Stimulated activated effector memory CD8-positive, alpha-beta T cell treated with anti-CD3 and anti-CD28 coated beads, Interleukin-12 subunit alpha, Interleukin-12 subunit beta, amount 100 ng/mL, for 72 hours (primary cell): ENCODE measurements around the gene RIC3.
A peak's percentile ranks its signal among the peaks of the same experiment; 100 is the strongest.
"Not testable (repeated sequence)": the region's sequence is repeated elsewhere in the genome, so short reads cannot be mapped to it uniquely, and the experiment has no call there.

Experiments
- ATAC-seq: fragments of 150-1000 bp; cut with Tn5 transposase; 2 replicates; pipeline ENCODE4 v1.10.0; 2021
- DNase-seq, 2 donors: peaks; one replicate each; pipeline ENCODE4 v3.0.0; 2021 to 2022; ENCODE audit warnings: low spot score in 2 of 2
- H3K27ac Mint-ChIP-seq: one replicate; pipeline ENCODE4 v1.8.0; 2022; ENCODE audit warnings: mild to moderate bottlenecking, mixed read lengths
- H3K36me3 Mint-ChIP-seq: one replicate; pipeline ENCODE4 v1.8.0; 2022; ENCODE audit warnings: mild to moderate bottlenecking, mixed read lengths
- H3K4me1 Mint-ChIP-seq: one replicate; pipeline ENCODE4 v1.8.0; 2022; ENCODE audit warnings: mixed read lengths
- H3K4me3 Mint-ChIP-seq: one replicate; pipeline ENCODE4 v1.8.0; 2022; ENCODE audit warnings: mild to moderate bottlenecking, mixed read lengths
- H3K9me3 Mint-ChIP-seq: one replicate; pipeline ENCODE4 v1.8.0; 2022; ENCODE audit warnings: mixed read lengths

The RIC3 gene

DNA sequence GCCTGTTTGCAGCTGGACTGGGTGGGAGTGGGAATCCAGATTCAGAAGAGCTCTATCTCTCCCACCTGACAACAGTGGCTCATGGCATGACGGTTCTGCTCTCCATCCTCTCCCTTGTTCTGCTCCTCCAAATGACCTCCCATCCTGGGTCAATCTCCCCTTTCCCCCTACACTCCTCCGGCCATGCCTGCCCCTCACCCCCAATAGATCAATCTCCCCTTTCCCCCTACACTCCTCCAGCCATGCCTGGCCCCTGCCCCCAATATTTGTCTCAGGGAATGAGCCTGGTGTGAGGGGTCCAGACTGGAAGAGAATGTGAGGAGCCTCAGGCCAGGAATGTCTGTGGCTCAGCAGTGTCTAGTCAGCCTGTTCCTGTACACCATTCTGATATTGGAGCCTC is 30.9 kb upstream of the RIC3 start:
- Mint-ChIP-seq H3K36me3 (no peaks in the 10 kb centered on the region), H3K9me3 (no peaks in the 10 kb centered on the region), H3K4me3 (no peak overlapping the region), H3K27ac (no peak overlapping the region), H3K4me1 (no peaks in the 10 kb centered on the region)
- DNase-seq = no peak
- no peak for ATAC-seq

DNA sequence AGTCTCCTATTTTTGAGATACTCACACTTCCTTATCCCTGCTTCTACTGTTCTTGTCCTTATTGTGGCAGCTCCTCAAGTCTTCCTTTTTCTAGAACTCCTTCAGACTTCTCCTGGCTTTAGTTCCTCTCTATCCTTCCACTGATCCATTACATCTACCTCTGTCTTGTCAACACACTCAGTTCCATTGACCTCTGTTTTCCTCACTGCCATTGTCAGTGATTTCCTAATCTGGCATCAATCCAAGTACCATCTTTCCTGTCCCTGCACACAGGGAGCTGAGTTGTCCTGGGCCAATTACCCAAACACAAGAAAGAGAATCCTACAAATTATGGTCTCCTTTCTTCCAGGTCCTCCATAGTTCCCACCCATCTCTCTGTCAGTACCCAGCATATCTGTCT is 27.9 kb upstream of the RIC3 start:
- DNase-seq = no peak
- no peak overlapping the region for H3K4me3 Mint-ChIP-seq
- no peaks in the 10 kb centered on the region for H3K9me3 Mint-ChIP-seq
- H3K36me3 Mint-ChIP-seq = no peaks in the 10 kb centered on the region
- no peak overlapping the region for H3K27ac Mint-ChIP-seq
- no peaks in the 10 kb centered on the region for H3K4me1 Mint-ChIP-seq
- ATAC-seq = no peak

DNA sequence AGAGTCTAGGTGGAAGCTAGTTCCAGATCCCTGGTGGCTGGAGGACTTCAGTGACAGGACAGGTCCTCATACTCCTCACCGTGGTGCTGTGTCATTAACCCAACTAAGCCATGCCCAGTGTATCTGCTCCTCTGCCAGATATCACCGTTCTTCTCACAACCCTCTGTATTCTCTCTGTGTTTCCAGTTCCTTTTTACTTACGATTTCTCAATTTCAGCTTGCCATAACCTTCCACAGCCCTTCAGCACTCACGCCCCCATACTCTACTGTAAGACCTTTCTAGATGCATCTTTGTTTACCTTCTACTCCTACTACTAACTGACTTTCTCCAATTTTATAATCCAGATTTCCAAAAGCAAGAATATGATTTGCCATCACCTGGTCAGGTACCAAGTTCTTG is 26.1 kb upstream of the RIC3 start:
- DNase-seq (no peak), ATAC-seq (no peak)
- Mint-ChIP-seq H3K4me1 (no peaks in the 10 kb centered on the region), H3K27ac (no peak overlapping the region), H3K4me3 (no peak overlapping the region), H3K36me3 (no peaks in the 10 kb centered on the region), H3K9me3 (no peaks in the 10 kb centered on the region)

DNA sequence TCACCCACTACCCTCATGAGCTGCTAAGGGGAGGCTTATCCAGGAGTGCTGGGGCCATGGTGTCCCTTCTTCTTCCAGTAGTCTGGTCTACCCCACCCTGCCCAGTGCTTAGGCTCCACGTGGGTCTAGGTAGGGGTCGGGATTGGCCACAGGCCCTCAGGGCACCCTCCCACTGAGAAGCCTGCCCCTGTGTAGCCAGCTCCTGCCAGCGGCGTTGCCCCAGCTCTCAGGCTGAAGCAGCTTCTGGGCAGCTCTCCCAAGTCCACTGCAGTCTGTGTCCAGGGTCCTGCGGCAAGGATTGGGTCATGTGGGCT is 24.0 kb upstream of the RIC3 start:
- no peaks in the 10 kb centered on the region for H3K9me3 Mint-ChIP-seq
- H3K4me3 Mint-ChIP-seq = no peak overlapping the region
- H3K4me1 Mint-ChIP-seq = no peaks in the 10 kb centered on the region
- no peak overlapping the region for H3K27ac Mint-ChIP-seq
- DNase-seq (no peak), ATAC-seq (peak; percentile 22)
- no peaks in the 10 kb centered on the region for H3K36me3 Mint-ChIP-seq

DNA sequence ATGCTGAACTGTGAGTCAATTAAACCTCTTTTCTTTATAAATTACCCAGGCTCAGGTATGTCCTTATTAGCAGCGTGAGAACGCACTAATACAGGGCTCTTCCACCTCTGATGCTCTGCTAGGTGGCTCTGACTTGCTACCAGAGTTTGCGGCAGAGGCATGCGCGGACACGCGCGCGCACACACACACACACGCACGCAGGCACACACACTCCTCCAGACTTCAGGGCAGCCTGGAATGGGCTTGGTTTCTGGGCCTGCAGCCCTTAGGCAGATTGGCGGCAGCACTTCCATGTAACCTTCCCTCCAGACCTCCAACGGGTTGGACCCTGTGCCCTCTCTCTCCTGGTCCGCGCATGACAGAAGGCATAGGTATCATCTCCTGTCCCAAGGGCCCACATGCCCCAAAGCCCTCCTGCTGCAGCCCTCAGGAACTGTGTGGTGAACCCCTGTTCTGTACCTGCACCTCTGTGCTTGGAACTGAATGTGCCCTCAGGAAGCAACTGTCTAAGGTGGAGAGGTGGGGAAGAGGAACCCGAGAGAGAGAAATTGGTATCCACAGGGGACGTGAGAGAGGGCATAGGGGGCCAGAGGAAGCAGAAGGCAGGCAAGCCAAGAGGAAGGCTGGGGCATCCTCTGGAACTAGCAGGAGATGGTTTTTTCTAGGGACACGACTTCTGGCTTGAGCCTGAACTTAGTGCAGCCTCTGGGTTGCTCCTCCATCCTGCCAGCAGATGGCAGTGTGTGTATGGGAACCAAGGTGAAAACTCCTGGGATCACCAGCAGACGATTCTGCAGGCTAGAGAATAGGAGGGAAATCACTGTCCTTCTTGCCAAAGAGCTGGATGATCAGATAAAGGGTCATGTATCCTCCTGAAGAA is 23.4 kb upstream of the RIC3 start:
- H3K4me1 Mint-ChIP-seq = no peaks in the 10 kb centered on the region
- H3K4me3 Mint-ChIP-seq = no peak overlapping the region
- no peaks in the 10 kb centered on the region for H3K36me3 Mint-ChIP-seq
- DNase-seq (peak; percentile 19 to 62), ATAC-seq (peak; percentile 60)
- no peaks in the 10 kb centered on the region for H3K9me3 Mint-ChIP-seq
- H3K27ac Mint-ChIP-seq = no peak overlapping the region

DNA sequence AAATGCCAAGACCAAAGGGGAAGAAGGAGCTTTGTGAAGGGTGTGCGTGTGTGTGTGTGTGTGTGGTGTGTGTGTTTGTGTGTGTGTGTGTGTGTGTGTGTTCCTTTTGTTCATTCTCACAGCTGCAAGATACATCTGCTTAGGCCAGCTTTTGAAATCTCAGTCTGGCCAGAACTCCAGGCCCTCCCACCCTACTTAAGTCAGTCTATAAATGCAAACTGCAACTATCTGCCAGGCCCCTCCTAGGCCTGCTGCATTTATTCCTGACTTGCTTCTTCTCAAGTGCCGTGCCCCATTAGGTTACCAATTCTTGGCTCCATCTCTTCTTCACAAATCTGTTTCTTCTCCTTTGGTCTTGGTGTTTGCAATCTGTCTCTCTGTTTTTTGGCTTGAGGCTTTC is 21.6 kb upstream of the RIC3 start:
- Mint-ChIP-seq H3K9me3 (no peaks in the 10 kb centered on the region), H3K4me3 (no peak overlapping the region), H3K4me1 (no peaks in the 10 kb centered on the region), H3K36me3 (no peaks in the 10 kb centered on the region), H3K27ac (no peak overlapping the region)
- no peak for ATAC-seq
- DNase-seq = no peak

DNA sequence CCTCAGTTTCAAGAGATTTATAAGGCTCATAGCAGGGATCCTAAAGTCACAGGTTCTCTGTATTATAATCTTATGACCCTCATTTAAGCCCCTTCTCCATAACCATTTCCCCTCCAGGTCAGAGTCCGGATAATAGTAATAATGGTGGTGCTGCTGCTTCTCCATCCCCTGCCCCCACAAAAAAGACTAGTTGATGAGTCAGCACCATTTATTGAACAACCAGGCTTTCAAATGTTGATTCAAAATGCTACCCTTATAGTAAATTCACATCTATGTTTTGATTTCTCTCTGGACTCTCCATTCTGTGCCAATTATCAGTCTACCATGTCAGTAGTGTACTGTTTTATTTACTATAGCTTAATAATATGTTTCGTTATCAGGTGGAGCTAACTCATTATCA is 17.6 kb upstream of the RIC3 start:
- Mint-ChIP-seq H3K9me3 (no peaks in the 10 kb centered on the region), H3K27ac (no peak overlapping the region), H3K36me3 (no peaks in the 10 kb centered on the region), H3K4me1 (no peaks in the 10 kb centered on the region), H3K4me3 (no peak overlapping the region)
- no peak for DNase-seq
- no peak for ATAC-seq

DNA sequence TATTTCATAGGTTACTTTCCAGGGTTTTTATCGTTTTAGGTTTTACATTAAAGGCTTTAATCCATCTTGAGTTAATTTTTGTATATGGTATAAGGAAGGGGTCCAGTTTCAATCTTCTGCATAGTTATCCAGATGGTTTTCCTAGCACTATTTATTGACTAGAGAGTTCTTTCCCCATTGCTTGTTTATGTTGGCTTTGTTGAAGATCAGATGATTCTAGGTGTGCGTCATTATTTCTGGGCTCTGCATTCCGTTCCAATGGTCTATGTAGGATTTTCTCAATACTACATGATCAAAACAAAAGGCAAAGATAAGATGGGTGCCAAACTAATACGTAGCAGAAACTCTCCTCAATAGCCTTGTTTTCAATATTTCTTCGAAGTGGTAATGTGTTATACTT is 14.3 kb upstream of the RIC3 start:
- H3K9me3 Mint-ChIP-seq = no peaks in the 10 kb centered on the region
- no peak for DNase-seq
- no peak overlapping the region for H3K27ac Mint-ChIP-seq
- H3K4me3 Mint-ChIP-seq = no peak overlapping the region
- no peak for ATAC-seq
- no peaks in the 10 kb centered on the region for H3K36me3 Mint-ChIP-seq
- no peaks in the 10 kb centered on the region for H3K4me1 Mint-ChIP-seq

DNA sequence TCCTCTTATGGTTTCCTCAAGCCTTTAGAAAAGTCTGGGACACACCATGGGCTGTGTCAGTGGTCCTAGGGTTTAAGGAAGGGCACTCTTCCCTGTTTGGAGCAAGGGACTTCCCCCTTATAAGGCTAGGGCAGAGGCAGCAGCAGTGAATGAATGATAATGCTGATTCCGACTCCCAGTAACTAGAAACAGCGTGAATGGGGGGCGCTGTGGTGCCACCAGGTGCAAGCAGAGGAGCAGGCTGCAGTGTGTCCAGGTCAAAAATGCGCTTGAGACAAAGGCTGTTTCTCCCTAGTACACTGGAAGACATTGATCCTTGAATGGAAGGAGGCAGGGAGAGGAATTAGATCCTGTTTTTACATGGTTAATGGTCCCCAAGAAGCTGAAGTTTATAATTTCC is 11.6 kb upstream of the RIC3 start:
- DNase-seq (no peak), ATAC-seq (no peak)
- Mint-ChIP-seq H3K4me1 (no peaks in the 10 kb centered on the region), H3K36me3 (no peaks in the 10 kb centered on the region), H3K9me3 (no peaks in the 10 kb centered on the region), H3K27ac (no peak overlapping the region), H3K4me3 (no peak overlapping the region)

DNA sequence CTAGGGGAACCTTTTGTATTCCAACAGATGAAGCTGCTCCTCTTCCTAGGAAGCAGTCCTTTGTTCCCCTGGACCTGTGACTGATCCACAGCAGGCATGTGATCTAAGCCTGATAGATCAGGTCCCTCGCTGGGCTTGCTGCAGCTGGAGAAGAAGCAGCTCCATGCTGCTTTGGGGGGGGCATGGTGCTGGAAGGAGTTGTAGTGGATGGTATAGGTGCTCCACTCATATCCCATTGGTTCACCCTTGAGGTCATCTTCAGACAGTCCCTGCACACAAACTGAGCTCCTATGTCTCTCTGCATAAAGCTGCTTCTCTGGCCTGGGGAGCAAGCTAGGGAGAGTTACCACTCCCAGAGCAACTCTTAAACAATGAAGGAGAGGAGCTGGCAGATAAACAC is 9.5 kb upstream of the RIC3 start:
- DNase-seq = no peak
- Mint-ChIP-seq H3K27ac (no peak overlapping the region), H3K4me1 (no peaks in the 10 kb centered on the region), H3K36me3 (no peaks in the 10 kb centered on the region), H3K9me3 (no peaks in the 10 kb centered on the region), H3K4me3 (no peak overlapping the region)
- ATAC-seq = peak; percentile 36

DNA sequence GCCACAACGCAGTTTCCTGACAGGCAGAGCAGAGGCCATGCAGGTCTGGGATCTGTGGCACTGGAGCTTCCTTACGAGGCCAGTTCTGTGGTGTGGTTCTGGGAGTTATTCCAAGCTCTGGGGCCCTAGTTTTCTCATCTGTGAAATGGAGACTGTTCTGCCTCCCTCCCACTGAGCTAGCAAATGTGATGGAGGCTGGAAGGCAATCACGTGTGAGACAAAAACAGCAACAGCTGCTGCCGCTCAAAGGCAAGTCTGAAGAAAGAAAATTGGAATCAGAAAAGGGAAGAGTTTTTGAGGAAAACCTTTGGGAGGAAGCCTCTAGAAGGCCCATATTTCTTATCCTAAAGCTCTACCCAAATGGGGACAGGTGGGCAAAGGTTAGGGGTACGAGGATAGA is 8.3 kb upstream of the RIC3 start:
- H3K4me1 Mint-ChIP-seq = no peaks in the 10 kb centered on the region
- H3K27ac Mint-ChIP-seq = no peak overlapping the region
- DNase-seq (no peak), ATAC-seq (no peak)
- H3K36me3 Mint-ChIP-seq = no peaks in the 10 kb centered on the region
- no peak overlapping the region for H3K4me3 Mint-ChIP-seq
- H3K9me3 Mint-ChIP-seq = no peaks in the 10 kb centered on the region

DNA sequence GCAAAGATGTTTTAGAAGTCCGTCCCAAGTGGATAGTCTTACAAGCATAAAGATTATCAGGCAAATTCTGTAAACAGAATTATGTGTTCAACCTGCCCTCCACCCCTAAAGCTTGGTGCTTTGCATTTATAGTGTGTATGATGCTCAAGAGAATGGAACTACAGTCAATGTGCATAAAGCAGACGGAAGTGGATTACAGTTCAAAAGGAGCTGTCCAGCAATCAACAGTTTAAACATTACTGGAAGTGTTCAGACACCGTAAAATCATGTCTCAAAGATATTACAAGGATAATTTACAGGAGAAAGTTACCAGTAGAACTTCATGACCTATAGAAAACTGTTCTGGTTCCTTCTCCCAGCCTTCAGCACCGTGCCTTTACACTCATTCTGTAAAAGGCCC is 1.0 kb downstream of the RIC3 start:
- no peak for ATAC-seq
- Mint-ChIP-seq H3K4me3 (peak overlapping the region; percentile 68), H3K4me1 (peaks cover 9% of the 10 kb centered on the region), H3K27ac (no peak overlapping the region), H3K36me3 (no peaks in the 10 kb centered on the region), H3K9me3 (peaks cover 4% of the 10 kb centered on the region)
- DNase-seq = no peak

DNA sequence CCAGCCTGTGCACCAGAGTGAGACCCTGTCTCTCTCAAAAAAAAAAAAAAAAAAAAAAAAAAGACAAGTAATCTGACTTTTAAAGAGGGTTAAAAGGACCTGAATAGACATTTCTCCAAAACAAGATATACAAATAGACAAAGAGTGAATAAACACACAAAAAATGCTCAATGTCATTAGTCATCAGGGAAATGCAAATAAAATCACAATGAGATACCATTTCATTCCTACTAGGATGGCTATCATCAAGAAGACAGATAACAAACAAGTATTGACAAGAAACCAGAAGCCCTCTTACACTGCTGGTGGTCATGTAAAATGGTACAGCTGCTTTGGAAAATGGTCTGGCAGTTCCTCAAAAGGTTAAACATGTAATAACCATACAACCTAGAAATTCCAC is 4.1 kb downstream of the RIC3 start:
- Mint-ChIP-seq H3K36me3 (no peaks in the 10 kb centered on the region), H3K9me3 (peaks cover 4% of the 10 kb centered on the region), H3K4me3 (no peak overlapping the region), H3K27ac (no peak overlapping the region), H3K4me1 (peaks cover 9% of the 10 kb centered on the region)
- ATAC-seq = no peak
- DNase-seq = no peak

DNA sequence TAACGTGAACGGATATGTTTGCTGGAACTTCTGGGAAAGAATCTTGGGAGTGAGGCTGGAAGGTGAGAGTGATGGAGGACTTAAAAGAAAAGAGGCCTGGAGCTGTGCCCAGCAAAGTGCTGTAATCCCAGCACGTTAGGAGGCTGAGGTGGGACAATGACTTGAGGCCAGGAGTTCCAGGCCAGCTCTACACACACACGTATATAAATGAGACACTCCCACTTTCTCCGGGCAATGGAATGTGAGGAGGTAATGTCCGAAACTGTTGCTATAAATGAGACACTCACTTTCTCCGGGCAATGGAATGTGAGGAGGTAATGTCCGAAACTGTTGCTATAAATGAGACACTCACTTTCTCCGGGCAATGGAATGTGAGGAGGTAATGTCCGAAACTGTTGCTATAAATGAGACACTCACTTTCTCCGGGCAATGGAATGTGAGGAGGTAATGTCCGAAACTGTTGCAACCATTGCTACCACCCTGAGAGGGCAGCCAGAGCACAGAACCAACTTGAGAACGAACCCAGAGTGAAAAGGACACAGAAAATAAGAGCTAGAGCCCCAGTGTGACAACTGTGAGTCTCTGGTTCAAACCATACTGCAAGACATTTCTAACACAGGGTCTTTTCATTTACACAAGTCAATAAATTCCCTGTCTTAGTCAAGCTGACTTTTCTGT is 7.1 kb downstream of the RIC3 start:
- H3K4me1 Mint-ChIP-seq, H3K9me3 Mint-ChIP-seq, H3K36me3 Mint-ChIP-seq, H3K27ac Mint-ChIP-seq, DNase-seq, ATAC-seq, H3K4me3 Mint-ChIP-seq: not testable (repeated sequence)

DNA sequence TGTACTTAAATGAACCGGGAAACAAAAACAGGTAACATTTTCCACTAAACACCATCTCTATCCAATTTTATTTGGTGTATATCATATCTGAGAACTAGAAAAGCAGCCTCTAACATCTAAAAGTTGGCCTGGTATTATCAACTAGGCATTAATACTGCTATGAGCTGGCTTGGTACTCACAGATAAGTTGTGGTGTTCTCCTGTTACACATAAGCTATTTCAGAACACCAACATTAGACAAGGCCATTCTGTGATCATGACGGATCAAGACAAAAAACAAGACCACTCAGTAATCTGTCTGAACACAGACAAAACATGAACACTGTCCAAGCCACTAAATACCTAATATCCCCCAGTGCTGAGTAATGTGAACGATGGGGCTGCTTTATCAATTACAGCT is 11.9 kb downstream of the RIC3 start:
- H3K4me3 Mint-ChIP-seq = no peak overlapping the region
- DNase-seq (no peak), ATAC-seq (no peak)
- H3K36me3 Mint-ChIP-seq = no peaks in the 10 kb centered on the region
- no peak overlapping the region for H3K27ac Mint-ChIP-seq
- H3K9me3 Mint-ChIP-seq = no peaks in the 10 kb centered on the region
- H3K4me1 Mint-ChIP-seq = no peaks in the 10 kb centered on the region

DNA sequence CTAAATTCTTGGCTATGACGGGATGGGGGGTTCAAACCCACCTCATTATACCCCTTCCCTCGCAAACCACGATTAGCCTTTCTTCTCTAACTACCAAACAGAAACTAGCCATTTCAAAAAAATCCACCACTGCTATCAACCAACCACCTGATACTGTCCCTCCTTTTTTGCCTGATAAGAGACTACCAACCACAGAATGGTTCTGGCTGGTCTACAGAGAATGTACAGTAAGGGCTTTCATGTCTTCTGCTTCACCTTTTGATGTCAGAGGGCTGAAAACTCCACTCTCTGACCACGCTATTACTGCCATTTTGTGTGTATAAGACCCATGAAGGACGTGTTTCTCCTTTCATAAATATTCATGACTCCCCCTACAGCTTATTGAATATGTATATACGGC is 19.1 kb downstream of the RIC3 start:
- Mint-ChIP-seq H3K4me3 (no peak overlapping the region), H3K9me3 (no peaks in the 10 kb centered on the region), H3K36me3 (no peaks in the 10 kb centered on the region), H3K4me1 (no peaks in the 10 kb centered on the region), H3K27ac (no peak overlapping the region)
- ATAC-seq = no peak
- no peak for DNase-seq
